PC-3 (cell line): ENCODE measurements around the gene SOAT1. TPM values are rescaled to one million over a fixed set of nuclear protein-coding genes. Genes with fewer than 3 reads are reported as not detected.
"Not testable (repeated sequence)": the region's sequence is repeated elsewhere in the genome, so short reads cannot be mapped to it uniquely, and the experiment has no call there.

Experiments used
- ATAC-seq: fragments of 200-7000 bp; cut with Tn5 transposase; 2 replicates; pipeline ENCODE4 v1.9.1; 2020; ENCODE audit warnings: mild to moderate bottlenecking, moderate library complexity
- Bru-seq: library from RNA; stranded (reverse); fragments of 400-500 nt; gene quantifications from one replicate; lab custom pipeline; 2021; lab: Mats Ljungman, UMichigan
- BruChase-seq, 2 experiments: library from RNA; stranded (reverse); fragments of 400-500 nt; gene quantifications; one replicate each; lab custom pipeline; 2021; lab: Mats Ljungman, UMichigan
- BruUV-seq: library from RNA; stranded (reverse); fragments of 400-500 nt; replicated peaks from 2 replicates; lab custom pipeline; 2021; lab: Mats Ljungman, UMichigan
- CTCF ChIA-PET: fragments of 300-600 bp; sonication (Branson Sonifier 250); formaldehyde crosslinking; loops from one replicate; lab custom pipeline; 2022; ENCODE audit warnings: antibody characterized with exemption; lab: Charles Lee
- POLR2A ChIA-PET: fragments of 300-600 bp; sonication (Branson Sonifier 250); formaldehyde crosslinking; loops from one replicate; lab custom pipeline; 2022; ENCODE audit warnings: antibody characterized with exemption; ENCODE audit not compliant: unreplicated experiment; lab: Charles Lee
- DNase-seq: peaks from one replicate; pipeline ENCODE4 v3.0.0-alpha.2; 2015
- H2AFZ ChIP-seq: fragments of 300-600 bp; sonication (generic); 2 replicates; pipeline ENCODE4 v1.6.0; 2016; ENCODE audit warnings: antibody characterized with exemption, low read length
- H3F3A ChIP-seq: fragments of 300-600 bp; sonication (generic); one replicate; pipeline ENCODE4 v1.6.0; 2017; ENCODE audit warnings: antibody characterized with exemption, low read length, control low read depth, mild to moderate bottlenecking; ENCODE audit not compliant: unreplicated experiment
- H3K27ac ChIP-seq: fragments of 300-600 bp; sonication (generic); 2 replicates; pipeline ENCODE4 v1.5.1; 2016; ENCODE audit warnings: mild to moderate bottlenecking, low read length
- H3K27me3 ChIP-seq: fragments of 300-600 bp; sonication (generic); 2 replicates; pipeline ENCODE4 v1.6.1; 2016; ENCODE audit warnings: low read length, mixed read lengths
- H3K36me3 ChIP-seq: fragments of 300-600 bp; sonication (generic); 2 replicates; pipeline ENCODE4 v1.6.1; 2016; ENCODE audit warnings: low read depth, mixed run types, low read length, mixed read lengths
- H3K4me1 ChIP-seq: fragments of 300-600 bp; sonication (generic); 2 replicates; pipeline ENCODE4 v1.5.1; 2016; ENCODE audit warnings: low read length; ENCODE audit not compliant: insufficient read depth
- H3K4me2 ChIP-seq: fragments of 300-600 bp; sonication (generic); 2 replicates; pipeline ENCODE4 v1.6.0; 2016; ENCODE audit warnings: low read length
- H3K4me3 ChIP-seq: fragments of 300-600 bp; sonication (generic); 2 replicates; pipeline ENCODE4 v1.5.1; 2016; ENCODE audit warnings: mild to moderate bottlenecking, low read length, mixed read lengths
- H3K79me2 ChIP-seq: fragments of 300-600 bp; sonication (generic); 2 replicates; pipeline ENCODE4 v1.6.1; 2017; ENCODE audit warnings: low read length, mixed read lengths
- H3K9ac ChIP-seq: fragments of 300-600 bp; sonication (generic); 2 replicates; pipeline ENCODE4 v1.6.0; 2016; ENCODE audit warnings: mild to moderate bottlenecking, low read length
- H3K9me2 ChIP-seq: fragments of 300-600 bp; sonication (generic); replicated peaks from 2 replicates; pipeline ENCODE4 v1.6.1; 2016; ENCODE audit warnings: mixed run types, low read length, mixed read lengths
- H3K9me3 ChIP-seq: fragments of 300-600 bp; sonication (generic); 2 replicates; pipeline ENCODE4 v1.6.1; 2016; ENCODE audit warnings: low read length, mixed read lengths
- H4K20me1 ChIP-seq: fragments of 300-600 bp; sonication (generic); 2 replicates; pipeline ENCODE4 v1.6.1; 2016; ENCODE audit warnings: low read length, mixed read lengths
- CTCF ChIP-seq: fragments of 300-600 bp; sonication (generic); conservative IDR thresholded peaks from 2 replicates; pipeline ENCODE4 v1.5.1; 2017; ENCODE audit warnings: antibody characterized with exemption, low read depth, mild to moderate bottlenecking, low read length
- EZH2 ChIP-seq: fragments of 300-600 bp; sonication (generic); IDR thresholded peaks from one replicate; pipeline ENCODE4 v1.6.1; 2017; ENCODE audit warnings: antibody characterized with exemption, mild to moderate bottlenecking, low read length; ENCODE audit not compliant: unreplicated experiment
- EZH2phosphoT487 ChIP-seq: fragments of 300-600 bp; sonication (generic); IDR thresholded peaks from 2 replicates; pipeline ENCODE4 v1.6.1; 2018; ENCODE audit warnings: mild to moderate bottlenecking, antibody characterized with exemption, low read length, borderline replicate concordance
- intact Hi-C: fragments of 100-400 bp; cut with micrococcal nuclease; formaldehyde crosslinking; loops from 2 replicates; pipeline ENCODE4 v1.9.0; 2023
- long read RNA-seq: library from polyadenylated mRNA; unstranded; transcript quantifications from one replicate; pipeline ENCODE4 v2.0.0, GENCODE V29; 2021; ENCODE audit not compliant: unreplicated experiment
- total RNA-seq: library from RNA; depleted of rRNA; stranded (reverse); fragments of >200 nt; gene quantifications from 2 replicates; pipeline ENCODE4 v1.2.3, GENCODE V29; 2014; rRNA removed

Gene SOAT1
- total RNA-seq, result 8.6 and 10.5 TPM in 2 replicates
- Bru-seq, nascent RNA, result percentile 63 among the genes with signal in this experiment
- BruChase-seq, experiment 1, labeled RNA remaining after a 6-hour chase, result percentile 72 among the genes with signal in this experiment
- percentile 64 among the genes with signal in this experiment for BruChase-seq, experiment 2, labeled RNA remaining after a 2-hour chase
- long read RNA-seq, full-length matches to known transcripts, result 36 of 47 reads
- long read RNA-seq, partial matches to known transcripts, result 8 of 47 reads
- long read RNA-seq, other reads (novel, unspliced or antisense), result 3 of 47 reads

GRCh38 chr1:179293340-179294327 is at the start of gene SOAT1:
TSS of gene SOAT1 (plus strand) at chr1:179293797. CDS start at chr1:179302685, 8,888 bp downstream.
- CTCF ChIA-PET, result interaction anchor here (1.7 kb wide), 1 partner anchor 173 kb away, joined by 11 read pairs; no protein-coding TSS in a partner anchor
- Histone ChIP-seq H3K79me2 (peaks cover 38% of the 10 kb centered on the region), H2AFZ (peak within 1 kb of the TSS; percentile 96), H4K20me1 (no peaks in the 10 kb centered on the region), H3F3A (no peaks in the 10 kb centered on the region), H3K4me2 (peak within 1 kb of the TSS; percentile 95), H3K9ac (peak within 1 kb of the TSS; percentile 69), H3K4me3 (peak within 1 kb of the TSS; percentile 85), H3K27ac (peak within 1 kb of the TSS; percentile 64), H3K9me3 (no peaks in the 10 kb centered on the region), H3K36me3 (no peaks in the 10 kb centered on the region), H3K27me3 (no peaks in the 10 kb centered on the region), H3K4me1 (peaks cover 20% of the 10 kb centered on the region), H3K9me2 (no peaks in the 10 kb centered on the region)
- ATAC-seq, result peak; percentile 84
- no TSS peak for BruUV-seq
- intact Hi-C loops, result loop anchor here (2.0 to 5.0 kb wide), 3 partner anchors 166 to 256 kb away; no protein-coding TSS in a partner anchor
- TF ChIP-seq EZH2phosphoT487, result no peak
- no peak for TF ChIP-seq EZH2
- TF ChIP-seq CTCF, result no peak
- DNase-seq, result peak; percentile 82
- POLR2A ChIA-PET, result interaction anchor here (0.6 to 1.0 kb wide), 3 partner anchors 42 to 817 kb away, joined by 4 to 5 read pairs (median 4); no protein-coding TSS in a partner anchor

- H3K27me3 ChIP-seq, H3K4me2 ChIP-seq, H3K9me2 ChIP-seq, H3K4me3 ChIP-seq, intact Hi-C loops, POLR2A ChIA-PET, H2AFZ ChIP-seq, ATAC-seq, H3K27ac ChIP-seq, H3K9me3 ChIP-seq, DNase-seq, H4K20me1 ChIP-seq, H3K9ac ChIP-seq, H3K36me3 ChIP-seq, H3K4me1 ChIP-seq, H3K79me2 ChIP-seq, H3F3A ChIP-seq, BruUV-seq, CTCF ChIA-PET: not testable (repeated sequence)
Measured at GRCh38 chr1:179245426-179245825, 48.2 kb upstream of the SOAT1 start.

- Histone ChIP-seq H2AFZ (no peak overlapping the region), H3K9me2 (no peaks in the 10 kb centered on the region), H3K4me2 (no peak overlapping the region), H3K79me2 (no peaks in the 10 kb centered on the region), H3K9me3 (no peaks in the 10 kb centered on the region), H3F3A (no peaks in the 10 kb centered on the region), H3K9ac (no peak overlapping the region), H3K4me3 (no peak overlapping the region), H4K20me1 (no peaks in the 10 kb centered on the region), H3K27me3 (no peaks in the 10 kb centered on the region), H3K4me1 (no peaks in the 10 kb centered on the region), H3K27ac (no peak overlapping the region), H3K36me3 (no peaks in the 10 kb centered on the region)
- intact Hi-C loops, result no loop called here
- POLR2A ChIA-PET, result no interaction called here
- DNase-seq (no peak), ATAC-seq (no peak)
- TF ChIP-seq CTCF, result no peak
- CTCF ChIA-PET, result no interaction called here
- no TSS peak for BruUV-seq
Measured at GRCh38 chr1:179247923-179248322, 45.7 kb upstream of the SOAT1 start.
